HG02610 (cell line): ENCODE measurements around the gene RBMS3.
"Not testable (repeated sequence)": the region's sequence is repeated elsewhere in the genome, so short reads cannot be mapped to it uniquely, and the experiment has no call there.

Experiments
- ATAC-seq: cut with Tn5 transposase; IDR thresholded peaks from one replicate; pipeline ENCODE4 v1.9.1; 2021; ENCODE audit warnings: mild to moderate bottlenecking, moderate library complexity; ENCODE audit not compliant: unreplicated experiment

Gene RBMS3

DNA sequence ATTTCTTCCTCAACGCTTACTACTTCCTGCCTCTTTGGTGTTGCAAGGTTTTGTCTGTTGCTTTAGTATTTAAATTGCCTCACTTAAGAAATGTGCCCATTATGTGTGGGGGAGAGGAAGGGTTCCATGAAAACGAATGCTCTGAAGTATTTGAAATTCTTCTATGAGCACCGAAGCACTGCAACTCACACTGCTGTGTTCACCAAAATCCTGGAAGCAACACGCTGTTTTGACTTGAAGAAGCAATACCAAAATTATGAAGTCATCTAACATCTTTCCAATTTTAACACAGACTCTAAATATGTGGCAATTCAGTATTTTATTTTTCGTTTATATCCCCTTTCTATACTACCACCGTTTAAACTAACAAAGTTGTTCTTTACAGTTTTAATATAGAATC lies 101.5 kb downstream of the RBMS3 start:
- ATAC-seq = no peak

DNA sequence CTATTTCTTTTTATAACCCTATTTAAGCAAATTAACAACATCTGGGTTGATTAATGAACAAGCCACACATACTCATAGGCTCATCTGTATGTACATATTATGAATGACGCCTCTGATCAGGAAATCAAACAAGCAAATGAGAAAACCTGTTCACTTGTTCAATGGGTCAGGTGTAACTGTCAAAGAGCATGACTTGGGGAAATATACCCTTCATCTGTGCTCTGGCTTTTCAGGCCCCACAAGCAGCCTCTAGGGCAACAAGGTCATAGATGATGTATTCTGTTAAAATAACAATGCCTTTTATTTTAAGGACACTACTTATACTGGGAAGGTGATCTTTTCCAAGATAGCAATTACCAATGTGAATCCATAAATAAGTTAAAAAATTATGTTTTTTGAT lies 102.0 kb downstream of the RBMS3 start:
- no peak for ATAC-seq

DNA sequence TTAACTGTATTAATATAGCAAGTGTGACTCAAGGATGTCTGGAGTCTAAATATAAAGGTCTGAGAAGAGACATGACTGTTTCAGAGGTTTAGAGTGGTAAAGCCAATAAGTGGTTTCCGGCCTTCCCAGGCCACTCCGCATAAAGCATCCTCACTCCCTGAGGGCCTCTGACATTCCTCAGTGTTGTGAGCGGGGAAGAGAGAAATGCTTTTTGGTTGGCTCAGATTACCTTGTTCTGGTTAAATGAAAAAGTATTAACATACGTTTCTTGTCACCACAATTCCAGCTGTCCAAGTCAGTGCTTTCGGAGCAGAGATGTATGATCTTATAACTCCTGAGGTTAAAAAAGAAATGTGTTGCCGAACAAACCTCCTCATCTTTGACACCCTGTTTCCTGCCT lies 103.8 kb downstream of the RBMS3 start:
- ATAC-seq = no peak

DNA sequence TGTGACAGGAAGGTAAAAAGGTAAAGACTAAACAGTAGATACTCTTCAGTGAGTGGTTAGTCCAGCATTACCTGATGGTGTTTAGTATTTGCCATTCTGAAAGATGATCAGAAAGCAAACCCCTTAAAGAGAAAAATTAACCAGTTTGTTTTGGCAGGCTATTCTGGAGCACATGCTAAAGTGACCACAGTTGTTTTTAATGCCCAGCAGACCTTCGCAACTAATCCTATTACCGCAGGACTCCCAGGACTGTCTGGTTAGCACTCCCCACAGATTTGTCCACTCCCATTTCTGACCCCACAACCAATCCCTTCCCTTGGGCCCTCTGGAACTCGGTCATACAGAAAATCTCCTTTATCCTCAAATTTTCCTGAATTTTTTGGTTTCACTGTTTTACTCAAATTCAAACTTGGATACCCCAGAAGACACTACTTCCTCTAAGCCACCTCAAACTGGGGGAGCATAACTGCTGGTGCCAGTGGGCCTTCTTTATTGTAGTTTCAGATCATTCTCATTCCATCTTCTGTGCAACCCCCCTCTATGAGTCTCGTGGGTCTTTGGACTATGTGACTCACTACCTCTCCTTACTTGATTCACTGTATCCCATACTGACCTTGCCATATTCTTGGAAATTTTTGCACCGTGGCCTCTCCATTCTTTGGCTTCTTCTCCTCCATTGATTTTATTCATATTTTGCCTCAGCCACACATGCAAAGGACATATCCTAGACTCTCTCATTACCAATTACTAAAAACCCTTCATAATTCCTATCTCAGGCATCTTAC lies 104.4 kb downstream of the RBMS3 start:
- no peak for ATAC-seq

DNA sequence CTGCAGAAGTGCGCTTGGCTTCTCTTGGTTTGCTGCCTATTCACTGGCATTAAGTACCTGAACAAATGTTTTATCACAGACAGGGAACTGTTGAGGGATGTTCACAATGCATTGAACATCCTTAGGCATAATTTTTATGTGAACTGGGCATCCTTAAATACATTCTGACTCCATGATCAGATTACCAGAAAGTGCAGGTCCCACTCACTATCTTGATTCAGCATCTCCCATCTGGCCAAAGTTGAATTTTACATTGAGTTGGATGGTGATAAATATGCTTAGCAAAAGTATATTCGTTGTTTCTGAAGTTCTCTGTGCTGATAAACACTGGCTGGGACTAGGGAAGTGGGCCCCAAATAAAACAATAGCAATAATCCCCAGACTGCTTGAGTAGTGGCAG lies 108.5 kb downstream of the RBMS3 start:
- ATAC-seq = no peak

DNA sequence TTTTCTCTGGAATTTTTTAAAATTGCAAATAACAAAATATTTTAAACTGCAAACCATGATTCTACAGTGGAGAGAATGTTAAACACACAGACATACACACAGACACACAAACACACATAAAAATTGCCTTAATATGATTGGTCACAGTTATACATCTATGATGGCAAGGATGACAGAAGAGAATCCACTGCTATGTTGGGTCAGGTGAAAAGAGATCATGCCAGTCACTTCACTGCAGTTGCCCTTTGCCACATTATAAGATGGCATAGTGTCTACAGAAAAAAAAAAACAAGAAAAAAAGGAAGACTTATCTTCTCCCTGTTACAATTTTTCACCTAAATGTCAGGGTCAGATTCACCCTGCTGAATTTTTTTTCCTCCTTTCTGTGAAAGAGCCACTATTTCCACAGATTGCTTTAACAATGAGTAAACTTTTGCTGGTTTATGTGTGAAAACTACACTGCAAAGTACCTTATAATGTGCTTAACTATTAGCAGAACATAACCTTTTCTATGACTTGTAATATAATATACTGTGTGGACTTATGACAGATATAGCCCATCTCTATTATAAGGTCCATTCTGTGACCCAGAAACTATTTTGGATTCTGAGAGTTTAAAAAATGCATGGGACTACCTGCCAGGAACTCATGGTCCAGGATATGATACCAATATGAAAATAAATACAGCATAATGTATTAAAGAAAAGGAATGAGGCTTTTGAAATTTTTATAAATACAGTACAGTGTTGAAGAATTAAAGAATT lies 111.9 kb downstream of the RBMS3 start:
- no peak for ATAC-seq

DNA sequence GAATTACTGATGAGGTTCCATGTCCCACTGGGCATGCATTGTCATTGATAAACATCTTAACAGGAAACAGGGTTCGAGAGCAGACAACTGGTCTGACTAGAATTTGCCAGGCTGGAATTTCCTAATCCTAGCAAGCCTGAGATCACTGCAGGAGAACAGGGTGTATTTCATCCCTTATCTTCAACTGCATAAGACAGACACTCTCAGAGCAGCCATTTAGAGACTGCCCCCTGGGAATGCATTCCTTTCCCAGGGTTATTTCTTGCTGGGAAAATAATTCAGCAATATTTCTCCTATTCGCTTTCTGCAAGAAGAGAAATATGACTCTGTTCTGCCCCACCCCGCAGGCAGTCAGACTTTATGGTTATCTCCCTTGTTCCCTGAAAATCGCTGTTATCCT lies 113.1 kb downstream of the RBMS3 start:
- not testable (repeated sequence) for ATAC-seq

DNA sequence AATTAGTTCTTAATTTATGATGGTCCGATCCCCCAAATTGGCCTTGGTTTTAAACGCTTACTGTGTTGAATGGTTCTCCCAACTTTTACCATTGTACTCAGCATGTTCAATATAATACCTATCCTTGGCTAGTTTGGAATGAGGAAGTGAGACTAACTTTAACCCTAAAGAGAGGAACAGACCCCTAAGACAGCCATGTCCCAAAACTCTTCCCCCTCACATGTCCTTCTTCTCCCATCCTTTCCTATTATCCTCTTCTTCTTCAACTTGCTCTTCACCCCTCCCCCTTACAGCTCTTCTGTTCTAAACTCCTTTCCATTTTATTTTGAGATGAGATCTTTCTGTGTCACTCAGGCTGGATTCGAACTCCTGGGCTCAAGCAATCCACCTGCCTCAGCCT lies 116.5 kb downstream of the RBMS3 start:
- no peak for ATAC-seq

DNA sequence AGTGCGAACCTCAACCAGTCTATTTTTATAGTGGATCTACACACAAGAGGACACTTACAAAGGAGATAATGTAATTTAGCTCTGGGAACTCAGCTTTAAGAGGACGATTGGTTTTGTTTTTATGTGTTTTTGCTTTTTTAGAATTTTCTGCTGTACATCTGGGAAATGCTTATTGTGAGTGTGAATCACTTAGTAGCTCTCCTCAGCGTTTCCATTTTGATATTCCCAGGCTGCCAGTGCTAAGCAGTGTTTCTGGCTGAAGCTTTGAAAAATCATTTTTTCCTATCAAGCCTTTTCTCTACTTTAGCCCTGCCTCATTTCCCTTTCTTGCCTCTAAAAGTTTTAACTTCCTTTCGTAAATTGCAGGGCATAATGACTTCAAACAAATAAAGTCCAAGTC lies 117.9 kb downstream of the RBMS3 start:
- ATAC-seq = no peak

DNA sequence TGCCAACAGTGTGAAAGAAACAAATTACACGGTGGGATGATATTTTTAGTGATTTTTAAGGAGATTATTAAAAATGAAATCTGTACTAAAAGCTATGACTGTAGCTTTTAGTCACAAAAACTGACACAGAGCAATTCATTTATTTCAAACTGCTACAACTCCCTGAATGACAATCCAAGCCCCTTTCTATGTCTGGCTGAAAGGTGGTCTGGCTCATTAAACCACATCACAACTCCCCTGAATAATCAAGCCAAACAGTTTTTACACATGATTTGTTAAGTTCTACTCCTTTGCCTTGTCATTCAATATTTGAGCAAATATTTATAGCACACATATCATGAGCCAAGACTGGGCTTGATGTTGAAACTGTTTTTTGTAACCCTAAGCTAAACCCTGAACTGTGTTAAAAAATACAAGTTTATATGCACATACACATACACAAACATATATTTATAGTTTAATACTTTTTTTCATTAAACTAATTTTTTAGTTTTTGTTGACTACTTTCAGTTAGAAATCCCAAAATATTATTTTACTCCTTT lies 125.5 kb downstream of the RBMS3 start:
- ATAC-seq = no peak

DNA sequence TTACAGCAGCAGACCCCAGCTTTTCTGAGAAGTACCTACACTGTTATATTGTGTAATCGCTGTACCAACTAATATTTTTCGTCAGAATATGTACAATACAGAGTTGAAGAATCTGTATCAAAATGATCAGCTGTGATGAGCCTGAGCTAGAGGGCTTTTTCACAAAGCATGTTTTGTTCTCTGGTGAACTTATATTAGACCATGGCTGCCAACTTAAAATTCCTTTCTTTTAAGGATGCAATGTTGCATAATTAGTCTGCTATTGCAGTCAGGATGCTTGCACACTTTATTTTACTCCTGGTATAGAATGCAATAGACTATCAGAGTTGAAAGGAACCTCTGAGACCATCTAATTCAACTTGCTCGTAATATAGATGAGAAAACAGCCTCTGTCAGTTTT lies 127.8 kb downstream of the RBMS3 start:
- no peak for ATAC-seq

DNA sequence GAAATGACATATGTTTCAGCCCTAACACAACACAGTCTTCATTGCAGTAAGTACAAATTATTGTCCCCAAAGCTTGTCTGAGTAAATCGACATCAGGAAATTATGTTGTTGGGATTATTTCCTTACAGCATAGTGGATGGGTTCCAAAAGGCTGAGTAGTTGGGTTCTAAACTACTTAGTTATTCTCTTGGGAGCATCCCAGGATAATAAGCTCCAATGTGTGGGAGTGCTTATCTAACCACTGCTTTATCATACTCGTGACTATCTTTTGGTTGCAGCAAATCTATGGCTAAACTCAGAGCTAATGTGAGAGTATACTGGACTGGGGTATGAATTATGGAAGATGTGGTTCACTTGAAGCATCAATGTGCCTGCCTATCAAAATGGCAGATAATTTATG lies 128.5 kb downstream of the RBMS3 start:
- ATAC-seq = no peak

DNA sequence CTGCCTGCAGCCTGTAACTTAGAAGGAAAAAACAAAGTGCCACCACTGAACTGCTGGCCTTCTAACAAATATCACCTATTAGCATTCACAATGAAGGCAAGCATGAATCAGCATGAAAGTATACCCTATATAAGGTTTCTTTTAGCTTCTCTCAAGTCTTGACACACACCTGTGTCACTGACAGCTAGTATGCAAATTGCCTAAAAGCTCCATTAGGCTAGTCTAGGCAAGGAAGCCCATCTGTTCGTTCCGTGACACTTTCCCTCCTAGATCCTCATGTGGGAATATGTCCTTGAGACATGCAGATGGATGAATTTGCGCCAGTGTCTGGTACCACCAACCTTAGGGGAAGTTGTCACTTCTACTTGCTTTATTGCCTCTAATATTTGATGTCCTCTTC lies 129.3 kb downstream of the RBMS3 start:
- ATAC-seq = peak; percentile 51

DNA sequence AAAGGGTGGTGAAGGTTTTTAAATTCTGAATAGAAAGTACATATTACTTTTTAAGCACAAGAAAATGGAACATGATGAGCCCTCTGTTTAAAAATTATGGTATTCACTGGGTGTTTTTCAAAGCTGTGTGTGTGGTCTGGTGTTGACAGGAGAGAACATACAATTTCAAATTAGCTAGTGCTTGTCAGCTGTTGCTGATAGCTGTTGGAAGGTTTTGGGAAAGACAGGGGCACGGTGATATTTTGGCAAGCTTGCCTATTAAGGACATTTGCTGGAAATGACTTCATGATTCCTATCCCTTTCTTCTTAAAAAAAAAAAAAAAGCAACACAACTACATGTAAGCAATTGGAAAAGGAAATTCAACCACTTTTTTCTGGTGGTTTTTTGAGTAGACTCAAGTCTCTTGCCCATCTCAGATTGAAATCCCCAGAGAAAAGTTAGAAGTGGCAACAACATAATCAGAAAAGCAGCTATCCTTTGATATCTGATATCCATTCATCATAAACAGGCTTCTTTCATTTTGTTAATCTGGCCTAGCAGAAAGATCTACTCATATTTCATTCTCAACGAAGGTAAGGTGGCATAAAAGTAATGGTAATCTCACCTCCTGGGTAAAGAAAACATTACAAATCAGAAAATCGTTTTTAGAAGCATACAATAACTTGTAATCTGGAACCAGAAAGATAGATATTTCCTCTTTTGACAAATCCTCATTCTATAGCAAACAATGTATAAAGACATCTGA lies 130.0 kb downstream of the RBMS3 start:
- ATAC-seq = no peak

DNA sequence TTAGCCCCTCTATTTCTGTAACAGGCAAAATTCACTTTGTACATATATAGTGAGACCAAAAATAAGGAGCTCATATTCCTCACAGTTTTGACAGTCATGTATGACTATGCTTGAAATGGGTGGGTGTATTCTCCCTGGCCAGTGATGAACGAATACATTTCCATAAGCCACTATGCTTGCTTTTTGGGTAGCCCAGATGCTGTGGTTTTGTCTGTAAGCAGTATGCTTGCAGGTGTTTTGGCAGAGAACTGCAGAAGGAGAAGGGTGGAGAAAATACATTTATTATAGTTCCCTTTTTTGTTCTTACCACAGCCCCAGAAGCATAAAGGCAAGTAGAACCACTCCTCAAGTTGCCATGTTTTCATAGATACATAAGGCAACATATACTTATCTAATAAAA lies 131.2 kb downstream of the RBMS3 start:
- peak; percentile 83 for ATAC-seq

DNA sequence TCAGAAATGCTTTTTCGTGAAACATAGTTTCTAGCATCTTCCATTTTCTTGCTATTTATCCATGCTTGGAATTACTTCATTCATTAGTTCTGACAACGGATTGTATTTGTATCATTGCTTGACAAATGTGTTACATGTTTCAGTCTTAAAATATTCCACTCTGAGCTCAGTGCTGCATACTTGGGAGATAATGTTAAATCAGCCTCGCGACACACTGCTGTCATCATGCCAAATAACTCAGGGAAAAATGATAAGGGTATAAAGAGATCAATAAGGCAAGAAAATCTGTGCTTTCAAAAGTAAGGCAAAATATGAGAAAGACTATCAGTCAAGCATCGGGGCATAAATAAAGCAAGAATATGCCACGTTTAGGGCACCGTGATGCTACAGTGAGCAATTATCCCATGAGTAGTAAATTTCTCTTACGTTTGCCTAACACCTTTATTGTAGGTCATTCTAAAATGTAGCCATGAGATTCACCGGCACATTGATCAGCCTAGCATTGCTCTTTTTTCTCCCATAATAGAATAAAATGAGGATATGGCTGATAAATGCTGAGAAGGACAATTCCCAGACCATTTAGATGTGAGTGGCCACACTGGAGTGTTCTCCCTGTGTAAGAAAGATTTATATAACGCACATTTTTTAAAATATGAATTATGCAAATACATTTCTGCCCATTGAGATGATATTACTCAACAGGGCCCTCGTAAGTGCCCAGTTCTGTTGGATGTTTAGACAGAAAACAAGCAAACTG lies 133.8 kb downstream of the RBMS3 start:
- ATAC-seq = no peak

DNA sequence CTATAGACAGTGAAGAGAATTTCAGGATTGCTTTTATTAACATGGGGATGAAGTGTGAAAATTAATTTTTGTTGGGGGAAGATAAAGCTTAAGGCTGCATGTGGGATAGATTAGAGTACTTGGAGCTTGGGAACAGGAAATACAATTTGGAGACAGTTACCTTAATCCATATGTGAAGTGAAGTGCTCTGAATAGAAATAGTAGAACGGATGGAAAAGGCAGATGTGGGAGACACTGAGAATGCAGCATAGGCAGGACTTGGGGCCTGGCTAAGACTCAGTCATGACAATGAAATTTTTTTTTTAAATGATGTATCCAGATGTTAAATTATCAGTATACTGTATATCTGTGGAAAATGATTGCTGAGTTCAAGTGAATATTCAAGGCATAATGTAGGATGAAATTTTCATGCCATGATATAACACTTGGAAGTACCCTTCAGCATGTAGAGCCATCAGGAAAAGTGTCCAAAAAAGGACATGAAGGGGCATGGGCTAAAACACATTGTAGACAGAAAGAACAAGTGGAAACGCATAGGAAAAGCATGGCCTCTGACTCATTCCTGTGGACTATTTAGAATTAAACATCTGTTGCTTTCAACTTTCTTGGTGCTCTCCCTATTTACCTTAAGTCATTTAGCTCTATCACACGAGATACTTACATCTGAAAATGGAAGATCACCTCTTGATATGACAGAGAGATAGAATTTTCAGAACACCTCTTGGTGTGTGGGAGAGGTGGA lies 134.8 kb downstream of the RBMS3 start:
- ATAC-seq = no peak

DNA sequence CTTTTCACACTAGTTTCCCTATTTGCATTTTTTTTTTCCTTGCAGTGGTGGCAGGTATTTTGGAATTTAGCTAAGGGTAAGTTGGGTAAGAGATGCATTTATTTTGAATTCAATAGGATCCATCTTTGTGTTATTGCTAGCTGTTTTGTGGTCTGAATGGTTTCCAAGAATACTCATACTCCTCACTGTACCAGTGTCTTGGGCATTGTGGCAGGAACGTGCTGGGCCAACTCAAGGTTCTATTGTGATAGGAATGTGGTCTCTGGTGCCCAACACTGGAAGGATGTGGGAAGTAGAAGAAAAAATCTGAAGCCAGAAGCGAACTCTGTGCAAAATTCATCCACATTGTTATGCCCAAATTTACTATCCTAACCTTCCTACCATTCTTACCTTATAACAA lies 135.6 kb downstream of the RBMS3 start:
- ATAC-seq = no peak

DNA sequence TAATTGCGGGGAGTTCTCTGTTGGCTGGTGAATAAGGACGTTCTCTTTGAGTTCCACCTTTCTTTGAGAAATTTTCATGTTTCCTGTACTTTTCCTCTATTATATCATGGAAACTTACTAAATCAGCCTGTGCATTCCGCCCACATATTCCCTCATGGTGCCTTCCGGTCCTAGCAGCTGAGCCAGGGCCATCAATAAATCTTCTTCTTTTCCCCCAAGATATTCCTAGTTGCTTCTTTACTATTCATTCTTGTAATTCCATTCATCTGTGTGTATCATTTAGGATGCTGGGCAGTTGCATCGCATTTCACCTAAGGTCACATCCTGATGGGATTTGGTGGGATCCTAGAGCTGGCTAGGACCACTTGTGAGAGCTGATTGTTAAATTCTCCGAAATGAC lies 139.2 kb downstream of the RBMS3 start:
- ATAC-seq = no peak
